ENCODE measurements around the gene CTDP1.
A peak's percentile ranks its signal among the peaks of the same experiment; 100 is the strongest.

Gene CTDP1, protein sequence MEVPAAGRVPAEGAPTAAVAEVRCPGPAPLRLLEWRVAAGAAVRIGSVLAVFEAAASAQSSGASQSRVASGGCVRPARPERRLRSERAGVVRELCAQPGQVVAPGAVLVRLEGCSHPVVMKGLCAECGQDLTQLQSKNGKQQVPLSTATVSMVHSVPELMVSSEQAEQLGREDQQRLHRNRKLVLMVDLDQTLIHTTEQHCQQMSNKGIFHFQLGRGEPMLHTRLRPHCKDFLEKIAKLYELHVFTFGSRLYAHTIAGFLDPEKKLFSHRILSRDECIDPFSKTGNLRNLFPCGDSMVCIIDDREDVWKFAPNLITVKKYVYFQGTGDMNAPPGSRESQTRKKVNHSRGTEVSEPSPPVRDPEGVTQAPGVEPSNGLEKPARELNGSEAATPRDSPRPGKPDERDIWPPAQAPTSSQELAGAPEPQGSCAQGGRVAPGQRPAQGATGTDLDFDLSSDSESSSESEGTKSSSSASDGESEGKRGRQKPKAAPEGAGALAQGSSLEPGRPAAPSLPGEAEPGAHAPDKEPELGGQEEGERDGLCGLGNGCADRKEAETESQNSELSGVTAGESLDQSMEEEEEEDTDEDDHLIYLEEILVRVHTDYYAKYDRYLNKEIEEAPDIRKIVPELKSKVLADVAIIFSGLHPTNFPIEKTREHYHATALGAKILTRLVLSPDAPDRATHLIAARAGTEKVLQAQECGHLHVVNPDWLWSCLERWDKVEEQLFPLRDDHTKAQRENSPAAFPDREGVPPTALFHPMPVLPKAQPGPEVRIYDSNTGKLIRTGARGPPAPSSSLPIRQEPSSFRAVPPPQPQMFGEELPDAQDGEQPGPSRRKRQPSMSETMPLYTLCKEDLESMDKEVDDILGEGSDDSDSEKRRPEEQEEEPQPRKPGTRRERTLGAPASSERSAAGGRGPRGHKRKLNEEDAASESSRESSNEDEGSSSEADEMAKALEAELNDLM

DNA sequence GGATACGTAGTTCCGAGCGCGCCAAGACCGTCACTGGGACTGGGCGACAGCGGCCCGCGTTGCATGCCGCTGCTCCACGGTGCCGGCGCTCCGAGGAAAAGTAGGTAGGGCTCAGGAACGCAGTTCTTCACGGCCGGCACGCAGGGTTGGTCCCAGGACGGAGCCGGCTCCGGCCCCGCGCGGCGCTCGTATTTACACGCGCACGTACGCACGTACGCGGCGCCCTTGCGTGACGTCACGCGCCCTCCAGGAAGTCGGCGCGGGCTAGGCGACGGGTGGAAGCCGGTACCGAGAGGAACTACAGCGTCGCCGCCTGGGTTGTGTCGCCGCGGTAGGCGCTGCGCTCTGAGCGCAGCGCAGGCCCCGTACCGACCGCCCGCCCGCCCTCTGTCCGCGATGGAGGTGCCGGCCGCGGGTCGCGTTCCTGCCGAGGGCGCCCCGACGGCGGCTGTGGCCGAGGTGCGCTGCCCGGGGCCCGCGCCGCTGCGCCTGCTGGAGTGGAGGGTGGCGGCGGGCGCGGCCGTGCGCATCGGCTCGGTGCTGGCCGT, at the start of gene CTDP1:
TSS of gene CTDP1 (plus strand) at position 252 of the 548 bp plus-strand sequence. CDS start at position 397, 145 bp downstream.
- peak; percentile 69 for DNase-seq

- no peak for DNase-seq
These were observed 49.1 kb upstream of the CTDP1 start for GRCh38 chr18:79630281-79631095.

GRCh38 chr18:79631096-79631507, 48.5 kb upstream of the CTDP1 start:
- no peak for DNase-seq

DNA sequence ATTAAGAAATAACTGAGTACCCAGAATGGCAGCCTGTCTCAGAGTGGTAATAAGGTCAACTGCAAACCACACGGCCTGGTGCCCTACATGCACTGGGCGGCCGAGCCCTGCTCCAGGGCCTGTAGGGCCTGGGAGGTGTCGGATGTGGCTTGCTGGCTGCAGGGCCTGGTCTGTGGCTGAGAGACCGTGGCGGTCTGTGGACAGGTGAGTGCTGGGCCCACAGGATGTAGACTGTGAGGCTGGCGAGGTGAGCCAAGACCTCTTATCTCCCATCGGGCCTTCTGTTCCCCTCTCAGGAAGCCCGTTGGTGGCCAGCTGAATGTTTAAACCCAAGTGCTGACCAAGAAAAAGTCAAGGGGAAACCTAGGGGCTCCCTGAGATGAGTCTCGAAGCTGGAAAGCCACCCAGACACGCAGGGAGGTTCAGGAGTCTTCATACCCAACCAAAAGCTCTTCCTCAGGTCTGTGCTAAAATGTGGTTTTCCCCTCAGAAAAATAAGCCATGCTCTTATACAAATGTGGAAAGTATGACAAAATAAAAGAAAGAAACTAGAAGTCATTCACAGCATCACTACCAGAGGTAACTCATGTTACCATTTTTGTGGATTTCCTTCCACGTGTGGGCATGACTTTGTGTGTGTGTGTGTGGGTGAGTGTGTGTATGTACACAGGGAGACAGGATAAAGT, 47.7 kb upstream of the CTDP1 start:
- DNase-seq = no peak

- no peak for DNase-seq
These were observed 46.8 kb upstream of the CTDP1 start for GRCh38 chr18:79632765-79633164.

GRCh38 chr18:79634186-79634585, 45.4 kb upstream of the CTDP1 start:
- DNase-seq = no peak

GRCh38 chr18:79634593-79635426, 44.8 kb upstream of the CTDP1 start:
- DNase-seq = no peak

GRCh38 chr18:79635427-79635726, 44.2 kb upstream of the CTDP1 start:
- no peak for DNase-seq

DNA sequence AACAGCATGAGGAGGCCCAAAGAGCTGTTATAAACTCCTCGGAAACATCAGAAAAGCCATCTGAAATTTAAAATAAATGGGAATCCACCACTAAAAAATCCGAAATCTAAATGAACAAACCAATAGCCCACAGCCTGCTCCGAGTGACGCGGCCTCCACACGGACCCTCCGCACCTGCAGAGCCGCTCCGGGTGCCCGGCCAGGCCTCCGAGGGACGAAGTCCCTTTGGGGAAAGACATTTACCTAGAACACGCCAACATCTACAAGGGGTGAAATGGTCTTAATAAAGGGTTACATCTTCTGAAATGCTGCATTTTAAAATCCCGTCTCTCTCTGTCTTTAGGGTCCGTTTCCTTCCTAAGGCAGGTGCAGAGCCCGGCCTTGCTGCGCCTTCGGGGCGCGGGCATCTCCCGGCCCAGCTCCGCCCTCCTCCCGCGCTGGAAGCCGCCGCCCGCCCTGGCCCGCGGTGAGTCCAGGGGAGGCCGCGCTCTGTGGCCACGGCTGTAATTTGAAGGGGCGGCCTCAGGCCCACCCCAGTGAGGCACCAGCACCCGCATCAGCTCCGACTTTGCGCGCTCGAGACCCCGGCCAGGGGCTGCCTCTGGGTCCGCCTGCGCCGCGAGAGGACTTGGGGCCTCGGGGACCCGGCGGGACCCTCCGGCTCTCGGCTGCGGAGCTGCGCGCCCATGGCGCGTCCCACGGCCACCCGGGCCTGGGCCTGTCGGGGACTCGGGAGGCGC, 42.3 kb upstream of the CTDP1 start:
- DNase-seq = no peak

GRCh38 chr18:79637921-79638909, 41.4 kb upstream of the CTDP1 start:
- DNase-seq = no peak

- DNase-seq = no peak
These were observed 40.4 kb upstream of the CTDP1 start for GRCh38 chr18:79639072-79639829.

- DNase-seq = no peak
These were observed 39.4 kb upstream of the CTDP1 start for GRCh38 chr18:79640064-79640672.

- DNase-seq = no peak
These were observed 38.7 kb upstream of the CTDP1 start for GRCh38 chr18:79640875-79641274.

GRCh38 chr18:79641722-79642497, 37.7 kb upstream of the CTDP1 start:
- no peak for DNase-seq

DNA sequence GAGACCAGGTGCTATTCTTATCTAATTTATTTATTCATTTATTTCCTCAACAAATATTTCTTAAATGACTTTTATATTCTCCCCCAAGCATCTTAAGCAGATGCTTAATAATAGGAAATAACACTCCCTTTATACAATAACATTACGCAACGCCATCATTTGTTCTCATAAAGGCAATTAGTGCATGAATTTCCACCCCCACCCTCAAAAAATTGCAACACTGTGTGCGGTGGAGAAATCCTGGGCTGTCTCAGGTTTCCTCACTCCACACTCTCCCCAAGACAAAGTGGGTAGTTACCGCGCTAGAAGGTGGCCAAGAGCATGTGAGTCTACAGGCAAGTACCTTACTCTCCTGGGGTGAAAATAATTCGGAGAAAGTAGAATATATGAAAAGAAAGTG, 37.0 kb upstream of the CTDP1 start:
- DNase-seq = no peak

DNA sequence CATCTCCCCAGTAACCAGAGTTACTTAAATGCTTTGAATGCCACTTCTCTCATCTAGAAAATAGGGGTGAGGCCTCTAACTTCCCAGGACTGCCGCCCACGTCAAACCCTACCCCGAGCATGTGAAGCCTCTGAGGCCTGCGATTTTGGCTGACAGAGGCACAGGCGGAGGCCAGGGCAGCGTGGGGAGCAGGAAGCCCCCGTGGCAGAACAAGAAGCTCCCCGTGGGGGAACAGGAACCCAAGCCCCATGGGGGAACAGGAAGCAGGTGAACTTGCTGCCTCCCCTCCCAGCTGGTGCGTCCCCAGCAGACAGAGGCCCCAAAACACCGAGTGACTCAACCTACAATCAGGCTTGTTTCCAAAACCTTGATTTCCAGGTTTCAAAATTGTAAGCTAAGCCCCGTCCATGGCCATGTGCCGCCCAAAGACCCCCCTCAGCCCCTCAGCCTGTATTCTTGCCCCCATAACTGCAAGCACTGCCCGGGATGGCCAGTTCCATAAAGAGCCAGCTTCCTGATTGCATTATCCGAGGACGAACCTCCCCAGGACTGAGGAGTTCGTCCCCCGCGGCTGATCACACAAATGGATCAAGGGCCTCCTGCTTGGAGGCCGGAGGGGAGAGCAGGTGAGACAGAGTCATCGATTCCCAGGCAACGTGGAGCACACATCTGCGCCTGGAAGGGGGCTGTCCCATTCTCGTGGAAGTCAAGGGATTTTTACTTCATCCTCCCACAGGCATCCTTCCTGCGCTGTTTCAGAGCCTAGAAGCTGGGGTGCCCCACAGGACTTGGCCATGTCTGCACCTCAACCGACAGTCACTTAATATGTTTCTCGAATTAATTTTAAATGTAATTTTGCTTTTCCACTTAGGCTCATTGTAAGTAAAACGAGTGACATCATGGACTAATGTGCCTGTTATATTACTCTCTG, 36.3 kb upstream of the CTDP1 start:
- DNase-seq = no peak
